ENCODE data around the gene ZNF737. TPM values are rescaled to one million over a fixed set of nuclear protein-coding genes. Genes with fewer than 3 reads are reported as not detected.

ZNF737 gene
- 5.4 and 6.8 TPM in 2 replicates for total RNA-seq

GRCh38 chr19:20565321-20566018, at the start of gene ZNF737:
Gene ZNF737, minus strand, starts transcription at chr19:20565781. Its CDS starts 141 bp downstream, at chr19:20565640.

Other genes starting within 250 kb of the ZNF737 start
- 9.5 and 12.4 TPM in 2 replicates for gene ZNF626, start 95.8 kb upstream of the ZNF737 start, total RNA-seq
- 1.2 and 2.0 TPM in 2 replicates for gene ZNF66, start 210.5 kb upstream of the ZNF737 start, total RNA-seq